ENCODE measurements around the gene DENND2C. TPM values are rescaled to one million over a fixed set of nuclear protein-coding genes. Genes with fewer than 3 reads are reported as not detected.

Gene DENND2C
- total RNA-seq, 2 donors from 2014 or later, result 2.9 to 10.6 TPM

- no peak overlapping the region for H3K27ac ChIP-seq
- H3K4me3 ChIP-seq, result no peak overlapping the region
- H3K36me3 ChIP-seq, result no peaks in the 10 kb centered on the region
- DNase-seq (ENCODE audit: low spot score), result no peak
- no peaks in the 10 kb centered on the region for H3K27me3 ChIP-seq (replicated peaks; ENCODE audit: insufficient read depth)
- intact Hi-C loops (cut with DNase I), result no loop called here
- H3K4me1 ChIP-seq (replicated peaks), result no peaks in the 10 kb centered on the region
- H3K9me3 ChIP-seq, result no peaks in the 10 kb centered on the region
- TF ChIP-seq, protein P1, sequence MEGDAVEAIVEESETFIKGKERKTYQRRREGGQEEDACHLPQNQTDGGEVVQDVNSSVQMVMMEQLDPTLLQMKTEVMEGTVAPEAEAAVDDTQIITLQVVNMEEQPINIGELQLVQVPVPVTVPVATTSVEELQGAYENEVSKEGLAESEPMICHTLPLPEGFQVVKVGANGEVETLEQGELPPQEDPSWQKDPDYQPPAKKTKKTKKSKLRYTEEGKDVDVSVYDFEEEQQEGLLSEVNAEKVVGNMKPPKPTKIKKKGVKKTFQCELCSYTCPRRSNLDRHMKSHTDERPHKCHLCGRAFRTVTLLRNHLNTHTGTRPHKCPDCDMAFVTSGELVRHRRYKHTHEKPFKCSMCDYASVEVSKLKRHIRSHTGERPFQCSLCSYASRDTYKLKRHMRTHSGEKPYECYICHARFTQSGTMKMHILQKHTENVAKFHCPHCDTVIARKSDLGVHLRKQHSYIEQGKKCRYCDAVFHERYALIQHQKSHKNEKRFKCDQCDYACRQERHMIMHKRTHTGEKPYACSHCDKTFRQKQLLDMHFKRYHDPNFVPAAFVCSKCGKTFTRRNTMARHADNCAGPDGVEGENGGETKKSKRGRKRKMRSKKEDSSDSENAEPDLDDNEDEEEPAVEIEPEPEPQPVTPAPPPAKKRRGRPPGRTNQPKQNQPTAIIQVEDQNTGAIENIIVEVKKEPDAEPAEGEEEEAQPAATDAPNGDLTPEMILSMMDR (IDR thresholded peaks at IDR 0.05), result no peak
- TF ChIP-seq POLR2A (IDR thresholded peaks at IDR 0.05), result no peak
- no peak for TF ChIP-seq POLR2AphosphoS5 (IDR thresholded peaks at IDR 0.05)
- WGBS, result 20% methylated on average over 3 of the region's 3 CpGs
Observed at GRCh38 chr1:114540272-114540671, 129.6 kb downstream of the DENND2C start.

DNA sequence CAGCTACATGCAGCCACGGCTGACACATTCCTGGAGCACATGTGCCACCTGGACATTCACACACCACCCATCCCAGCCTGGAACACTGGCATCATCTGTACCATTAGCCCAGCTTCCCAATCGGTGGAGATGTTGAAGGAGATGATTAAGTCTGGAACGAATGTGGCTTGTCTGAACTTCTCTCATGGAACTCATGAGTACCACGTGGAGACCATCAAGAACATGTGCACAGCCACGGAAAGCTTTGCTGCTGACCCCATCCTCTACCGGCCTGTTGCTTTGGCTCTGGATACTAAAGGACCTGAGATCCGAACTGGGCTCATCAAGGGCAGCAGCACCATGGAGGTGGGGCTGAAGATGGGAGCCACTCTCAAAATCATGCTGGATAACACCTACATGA is 133.8 kb downstream of the DENND2C start:
- intact Hi-C loops (cut with DNase I), result no loop called here
- Histone ChIP-seq H3K4me1 (replicated peaks) (no peaks in the 10 kb centered on the region), H3K9me3 (no peaks in the 10 kb centered on the region), H3K36me3 (no peaks in the 10 kb centered on the region), H3K27ac (no peak overlapping the region), H3K4me3 (no peak overlapping the region), H3K27me3 (replicated peaks; ENCODE audit: insufficient read depth) (no peaks in the 10 kb centered on the region)
- WGBS, result 92% methylated on average over 7 of the region's 7 CpGs
- DNase-seq (ENCODE audit: low spot score), result no peak
- no peak for TF ChIP-seq POLR2AphosphoS5 (IDR thresholded peaks at IDR 0.05)
- TF ChIP-seq, protein P1 (IDR thresholded peaks at IDR 0.05), result no peak
- no peak for TF ChIP-seq POLR2A (IDR thresholded peaks at IDR 0.05)

DNA sequence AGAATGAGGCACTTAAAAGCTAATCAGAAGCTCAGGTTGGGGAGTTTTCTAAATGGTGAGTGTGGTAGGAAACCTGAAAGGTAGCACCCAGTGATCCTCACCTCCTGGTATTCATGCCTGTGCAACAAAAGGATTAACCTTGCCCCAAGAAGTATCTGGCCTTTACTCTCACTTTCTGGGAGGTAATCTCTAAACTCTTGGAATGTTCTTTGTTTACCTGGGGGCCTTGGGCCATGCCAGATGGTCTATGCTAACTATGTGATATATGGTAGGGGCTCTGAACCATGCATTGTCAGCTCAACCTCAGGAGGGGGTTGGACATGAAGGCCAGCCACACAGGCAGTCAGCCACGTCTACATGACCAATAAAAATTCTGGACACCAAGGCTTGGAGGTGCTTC is 134.4 kb downstream of the DENND2C start:
- Histone ChIP-seq H3K27me3 (replicated peaks; ENCODE audit: insufficient read depth) (no peaks in the 10 kb centered on the region), H3K27ac (no peak overlapping the region), H3K36me3 (no peaks in the 10 kb centered on the region), H3K4me1 (replicated peaks) (no peaks in the 10 kb centered on the region), H3K4me3 (no peak overlapping the region), H3K9me3 (no peaks in the 10 kb centered on the region)
- 36% methylated on average over 1 of the region's 1 CpG for WGBS
- intact Hi-C loops (cut with DNase I), result no loop called here
- TF ChIP-seq POLR2AphosphoS5 (IDR thresholded peaks at IDR 0.05), result no peak
- no peak for TF ChIP-seq POLR2A (IDR thresholded peaks at IDR 0.05)
- TF ChIP-seq, protein P1 (IDR thresholded peaks at IDR 0.05), result no peak
- no peak for DNase-seq (ENCODE audit: low spot score)

Small RNA genes lying within 50 kb of the gene (small RNA-seq; reads per million reads assigned to genes)
- gene RN7SL432P, result 0 reads per million in 2 donors

Other genes starting within 250 kb of the DENND2C start
- gene TRIM33, start 158.8 kb downstream of the DENND2C start, total RNA-seq, result 10 to 100 TPM; 36.7 to 54.9 TPM
- 10 to 100 TPM; 35.9 to 38.5 TPM for gene BCAS2, start 88.4 kb downstream of the DENND2C start, total RNA-seq
- gene AMPD1, start 25.5 kb upstream of the DENND2C start, total RNA-seq, result under 1 TPM; 0.23 to 0.40 TPM
- 10 to 100 TPM; 23.4 to 24.6 TPM for gene NRAS, start 46.7 kb upstream of the DENND2C start, total RNA-seq
- gene CSDE1, start 87.9 kb upstream of the DENND2C start, total RNA-seq, result 100 to 1,000 TPM; 458 to 889 TPM
- gene SIKE1, start 110.6 kb upstream of the DENND2C start, total RNA-seq, result 10 to 100 TPM; 21.9 to 33.7 TPM
- 1 to 10 TPM in 1 of 2 donors, not detected in 1; 9.3 TPM for gene SYCP1, start 184.8 kb upstream of the DENND2C start, total RNA-seq

All from prostate gland (tissue), 2 donors.